ENCODE data around the gene YEATS4.

Gene YEATS4

GRCh38 chr12:69433653-69434052, 74.1 kb downstream of the YEATS4 start:
- DNase-seq (ENCODE audit: low read depth) = no peak

GRCh38 chr12:69435644-69436043, 76.1 kb downstream of the YEATS4 start:
- DNase-seq (ENCODE audit: low read depth) = no peak

GRCh38 chr12:69437073-69437472, 77.5 kb downstream of the YEATS4 start:
- DNase-seq (ENCODE audit: low read depth) = no peak

- no peak for DNase-seq (ENCODE audit: low read depth)
Observed at GRCh38 chr12:69438539-69438938, 79.0 kb downstream of the YEATS4 start.

GRCh38 chr12:69440016-69440415, 80.5 kb downstream of the YEATS4 start:
- DNase-seq (ENCODE audit: low read depth) = no peak

All from HS-5 (cell line).